ENCODE results near the gene NAA60. TPM values are rescaled to one million over a fixed set of nuclear protein-coding genes. Genes with fewer than 3 reads are reported as not detected.
A peak's percentile ranks its signal among the peaks of the same experiment; 100 is the strongest.

Gene NAA60
- total and polyA plus RNA-seq, 2 experiments from 2014 or later: 47.2 to 82.4 TPM

DNA sequence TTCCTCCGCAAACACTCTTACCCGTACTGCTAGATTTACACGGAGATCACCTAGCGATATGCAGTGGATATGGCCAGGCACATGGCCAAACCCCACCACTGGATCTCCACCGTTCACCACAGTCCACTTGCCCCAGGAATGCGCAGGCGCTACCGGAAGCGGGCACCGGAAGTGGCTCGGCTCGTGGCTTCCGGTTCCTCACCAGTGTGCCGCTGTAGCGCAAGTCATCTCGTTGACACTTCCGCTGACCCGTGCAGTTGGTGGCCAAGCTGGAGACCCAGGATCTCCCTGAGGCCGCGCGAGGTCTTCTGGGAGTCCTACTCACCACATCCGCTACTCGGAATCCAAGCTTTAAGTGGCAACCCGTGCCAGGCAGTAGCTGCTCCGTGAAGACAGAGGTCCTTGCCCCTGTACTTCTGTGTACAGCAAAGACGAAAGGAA is 11.7 kb upstream of the NAA60 start:
- Histone ChIP-seq H2AFZ (no peak overlapping the region), H3K9me3 (ENCODE audit: low read depth) (no peaks in the 10 kb centered on the region), H3K4me2 (no peak overlapping the region), H3K27me3 (no peaks in the 10 kb centered on the region), H3K4me1 (ENCODE audit: insufficient read depth) (no peaks in the 10 kb centered on the region), H3K36me3 (replicated peaks; ENCODE audit: insufficient read depth, low read depth) (no peaks in the 10 kb centered on the region), H3K9me2 (replicated peaks; ENCODE audit: insufficient read depth) (no peaks in the 10 kb centered on the region), H4K20me1 (ENCODE audit: insufficient read depth, poor library complexity, severe bottlenecking) (no peaks in the 10 kb centered on the region), H3K4me3 (no peak overlapping the region), H3K27ac (no peak overlapping the region), H3K79me2 (no peaks in the 10 kb centered on the region)
- WGBS (ENCODE audit: low lambda C conversion rate, missing lambda C conversion rate): 96% methylated on average over 26 of the region's 26 CpGs
- no peak for DNase-seq (ENCODE audit: low spot score)
- TF ChIP-seq, protein P1, sequence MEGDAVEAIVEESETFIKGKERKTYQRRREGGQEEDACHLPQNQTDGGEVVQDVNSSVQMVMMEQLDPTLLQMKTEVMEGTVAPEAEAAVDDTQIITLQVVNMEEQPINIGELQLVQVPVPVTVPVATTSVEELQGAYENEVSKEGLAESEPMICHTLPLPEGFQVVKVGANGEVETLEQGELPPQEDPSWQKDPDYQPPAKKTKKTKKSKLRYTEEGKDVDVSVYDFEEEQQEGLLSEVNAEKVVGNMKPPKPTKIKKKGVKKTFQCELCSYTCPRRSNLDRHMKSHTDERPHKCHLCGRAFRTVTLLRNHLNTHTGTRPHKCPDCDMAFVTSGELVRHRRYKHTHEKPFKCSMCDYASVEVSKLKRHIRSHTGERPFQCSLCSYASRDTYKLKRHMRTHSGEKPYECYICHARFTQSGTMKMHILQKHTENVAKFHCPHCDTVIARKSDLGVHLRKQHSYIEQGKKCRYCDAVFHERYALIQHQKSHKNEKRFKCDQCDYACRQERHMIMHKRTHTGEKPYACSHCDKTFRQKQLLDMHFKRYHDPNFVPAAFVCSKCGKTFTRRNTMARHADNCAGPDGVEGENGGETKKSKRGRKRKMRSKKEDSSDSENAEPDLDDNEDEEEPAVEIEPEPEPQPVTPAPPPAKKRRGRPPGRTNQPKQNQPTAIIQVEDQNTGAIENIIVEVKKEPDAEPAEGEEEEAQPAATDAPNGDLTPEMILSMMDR (IDR thresholded peaks at IDR 0.05; ENCODE audit: poor library complexity): no peak
- TF ChIP-seq EZH2phosphoT487 (IDR thresholded peaks at IDR 0.05; ENCODE audit: low read depth, severe bottlenecking, unreplicated experiment): no peak
- TF ChIP-seq EZH2 (IDR thresholded peaks at IDR 0.05; ENCODE audit: borderline replicate concordance): no peak

DNA sequence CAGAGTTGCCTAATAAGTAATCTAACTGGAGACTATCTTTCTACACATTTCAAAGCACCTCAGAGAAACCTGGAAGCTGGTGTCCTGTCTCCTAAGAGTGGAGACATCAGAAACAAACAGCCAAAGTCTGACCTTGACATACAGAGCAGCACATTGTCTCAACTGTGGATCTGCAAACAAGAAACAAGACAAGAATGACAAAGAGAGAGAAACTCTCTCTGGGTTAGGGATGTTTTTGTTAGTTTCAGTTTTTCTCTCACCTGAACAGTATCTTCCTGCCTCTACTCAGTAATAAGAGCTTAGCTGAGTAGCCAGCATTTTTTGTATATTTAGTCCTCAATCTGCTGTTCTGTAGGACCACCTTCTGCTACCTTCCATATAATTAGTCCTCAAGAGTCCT is 9.1 kb upstream of the NAA60 start:
- H3K9me2 ChIP-seq (replicated peaks; ENCODE audit: insufficient read depth): no peaks in the 10 kb centered on the region
- peaks cover 9% of the 10 kb centered on the region for H3K79me2 ChIP-seq
- H3K4me3 ChIP-seq: no peak overlapping the region
- H3K27ac ChIP-seq: no peak overlapping the region
- no peak overlapping the region for H2AFZ ChIP-seq
- H3K4me2 ChIP-seq: no peak overlapping the region
- no peaks in the 10 kb centered on the region for H4K20me1 ChIP-seq (ENCODE audit: insufficient read depth, poor library complexity, severe bottlenecking)
- H3K36me3 ChIP-seq (replicated peaks; ENCODE audit: insufficient read depth, low read depth): no peaks in the 10 kb centered on the region
- no peaks in the 10 kb centered on the region for H3K9me3 ChIP-seq (ENCODE audit: low read depth)
- no peak for DNase-seq (ENCODE audit: low spot score)
- no peaks in the 10 kb centered on the region for H3K4me1 ChIP-seq (ENCODE audit: insufficient read depth)
- H3K27me3 ChIP-seq: no peaks in the 10 kb centered on the region
- TF ChIP-seq, protein P1 (IDR thresholded peaks at IDR 0.05; ENCODE audit: poor library complexity): no peak
- no peak for TF ChIP-seq EZH2 (IDR thresholded peaks at IDR 0.05; ENCODE audit: borderline replicate concordance)

DNA sequence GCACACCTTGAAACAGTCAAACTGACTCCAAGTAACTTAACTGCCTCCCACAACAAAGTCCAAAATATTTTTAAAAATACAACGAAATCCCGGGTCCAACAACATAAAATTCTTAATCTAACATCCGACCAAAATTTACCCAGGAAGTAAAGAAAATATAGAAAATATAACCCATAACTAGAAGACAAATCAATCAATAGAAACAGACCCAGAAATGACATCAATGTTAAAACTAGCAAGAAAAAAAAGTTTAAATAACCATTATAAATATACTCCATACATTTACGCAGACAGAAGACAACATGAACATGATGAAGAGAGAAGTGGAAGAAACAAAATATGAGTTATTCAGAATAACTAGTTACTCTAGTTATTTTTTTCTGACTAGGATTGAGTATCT is 3.8 kb upstream of the NAA60 start:
- H3K9me3 ChIP-seq (ENCODE audit: low read depth): peaks cover 7% of the 10 kb centered on the region
- whole genome bisulfite sequencing (ENCODE audit: low lambda C conversion rate, missing lambda C conversion rate): 91% methylated on average over 4 of the region's 4 CpGs
- DNase-seq (ENCODE audit: low spot score): no peak
- no peak overlapping the region for H3K4me2 ChIP-seq
- no peaks in the 10 kb centered on the region for H3K4me1 ChIP-seq (ENCODE audit: insufficient read depth)
- H3K36me3 ChIP-seq (replicated peaks; ENCODE audit: insufficient read depth, low read depth): peaks cover 4% of the 10 kb centered on the region
- no peak overlapping the region for H3K27ac ChIP-seq
- H3K9me2 ChIP-seq (replicated peaks; ENCODE audit: insufficient read depth): no peaks in the 10 kb centered on the region
- H3K27me3 ChIP-seq: no peaks in the 10 kb centered on the region
- TF ChIP-seq EZH2phosphoT487 (IDR thresholded peaks at IDR 0.05; ENCODE audit: low read depth, severe bottlenecking, unreplicated experiment): no peak
- TF ChIP-seq, protein P1 (IDR thresholded peaks at IDR 0.05; ENCODE audit: poor library complexity): no peak
- TF ChIP-seq EZH2 (IDR thresholded peaks at IDR 0.05; ENCODE audit: borderline replicate concordance): no peak
- H2AFZ ChIP-seq: no peak overlapping the region
- no peak overlapping the region for H3K4me3 ChIP-seq
- H3K79me2 ChIP-seq: peaks cover 41% of the 10 kb centered on the region
- no peaks in the 10 kb centered on the region for H4K20me1 ChIP-seq (ENCODE audit: insufficient read depth, poor library complexity, severe bottlenecking)

DNA sequence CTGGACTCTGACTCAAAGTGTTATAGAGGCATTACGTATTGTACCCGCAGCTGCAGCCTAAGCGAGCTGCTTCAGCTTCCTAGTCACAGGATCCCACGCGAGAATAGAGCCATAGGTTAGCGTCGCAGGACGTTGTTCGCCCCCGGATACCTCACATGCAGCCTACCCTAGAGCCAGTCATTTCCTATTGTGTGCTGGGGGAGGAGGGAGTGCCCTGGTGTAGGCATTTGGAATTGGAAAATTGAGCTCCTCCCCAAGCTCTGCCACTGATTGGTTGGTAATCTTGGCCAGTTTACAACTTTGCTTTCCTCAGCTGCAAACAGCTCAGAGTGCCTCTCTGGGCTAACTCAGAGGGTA is 530 bp downstream of the NAA60 start:
- WGBS (ENCODE audit: low lambda C conversion rate, missing lambda C conversion rate): 23% methylated on average over 10 of the region's 10 CpGs
- H3K27ac ChIP-seq: peak overlapping the region; percentile 92
- peak; percentile 63 for DNase-seq (ENCODE audit: low spot score)

More for the DNA sequence above, 530 bp downstream of the NAA60 start:
- H3K79me2 ChIP-seq: peaks cover 51% of the 10 kb centered on the region
- H3K27me3 ChIP-seq: no peaks in the 10 kb centered on the region
- peak overlapping the region; percentile 77 for H3K4me2 ChIP-seq
- no peak for TF ChIP-seq EZH2phosphoT487 (IDR thresholded peaks at IDR 0.05; ENCODE audit: low read depth, severe bottlenecking, unreplicated experiment)
- TF ChIP-seq, protein P1 (IDR thresholded peaks at IDR 0.05; ENCODE audit: poor library complexity): no peak
- H3K9me2 ChIP-seq (replicated peaks; ENCODE audit: insufficient read depth): no peaks in the 10 kb centered on the region
- H4K20me1 ChIP-seq (ENCODE audit: insufficient read depth, poor library complexity, severe bottlenecking): no peaks in the 10 kb centered on the region
- H2AFZ ChIP-seq: no peak overlapping the region
- peaks cover 4% of the 10 kb centered on the region for H3K36me3 ChIP-seq (replicated peaks; ENCODE audit: insufficient read depth, low read depth)
- peak overlapping the region; percentile 39 for H3K4me3 ChIP-seq
- no peaks in the 10 kb centered on the region for H3K4me1 ChIP-seq (ENCODE audit: insufficient read depth)
- peaks cover 7% of the 10 kb centered on the region for H3K9me3 ChIP-seq (ENCODE audit: low read depth)

Data from hepatocyte (in vitro differentiated cells).